Thyroid gland (tissue), 4 donors: ENCODE results near the gene VPS8.

Source experiments
- POLR2A ChIP-seq, 2 donors: fragments of 450-650 bp; IDR thresholded peaks; one replicate each; pipeline ENCODE4 v1.6.1; 2017; ENCODE audit warnings: antibody characterized with exemption in 2 of 2, mild to moderate bottlenecking in 2 of 2, moderate library complexity in 1 of 2
- TF ChIP-seq, protein P1 (sequence below), 6 experiments: fragments of 200-600 bp in 3 of 6; fragments of 450-650 bp in 3 of 6; sonication (generic) in 3 of 6; IDR thresholded peaks; one replicate each; pipeline ENCODE4 v1.5.1; 2016 to 2019; ENCODE audit warnings: antibody characterized with exemption in 6 of 6, mild to moderate bottlenecking in 2 of 6, inconsistent platforms in 1 of 6, moderate library complexity in 1 of 6

DNA sequence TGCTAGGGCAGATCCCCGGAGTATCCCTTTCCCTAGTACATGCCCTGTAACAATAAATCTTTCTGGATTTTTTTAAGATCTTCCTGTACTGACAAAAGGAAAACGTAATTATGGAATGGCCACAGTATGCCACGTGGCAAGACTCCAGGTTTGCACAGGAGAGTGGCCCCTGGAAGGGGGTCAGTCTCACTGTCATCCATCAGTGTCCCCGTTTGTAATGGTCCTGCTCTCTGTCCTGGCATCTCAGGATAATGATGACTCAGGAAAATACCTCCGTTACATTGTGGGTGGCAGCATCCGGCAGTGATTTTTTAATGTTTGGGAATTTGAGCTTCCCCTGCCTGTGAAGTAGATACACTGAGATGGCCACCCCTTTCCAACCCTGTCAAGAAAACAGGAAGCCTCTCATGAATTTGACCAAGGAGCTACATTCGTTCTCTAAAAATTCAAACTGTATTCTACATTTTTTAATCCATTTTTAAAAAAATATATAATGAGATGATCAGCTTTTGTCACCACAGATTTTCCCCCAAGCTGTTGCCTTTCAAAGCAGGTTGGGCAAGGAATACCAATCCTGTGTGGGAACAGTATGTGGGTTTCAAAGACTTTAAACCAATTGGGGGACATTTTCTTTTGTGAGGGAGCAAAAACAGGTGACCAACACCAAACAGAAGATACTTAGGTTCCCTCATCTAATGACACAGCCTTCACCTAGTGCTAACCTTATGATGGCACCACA is 230.5 kb downstream of the VPS8 start:
- TF ChIP-seq, protein P1, sequence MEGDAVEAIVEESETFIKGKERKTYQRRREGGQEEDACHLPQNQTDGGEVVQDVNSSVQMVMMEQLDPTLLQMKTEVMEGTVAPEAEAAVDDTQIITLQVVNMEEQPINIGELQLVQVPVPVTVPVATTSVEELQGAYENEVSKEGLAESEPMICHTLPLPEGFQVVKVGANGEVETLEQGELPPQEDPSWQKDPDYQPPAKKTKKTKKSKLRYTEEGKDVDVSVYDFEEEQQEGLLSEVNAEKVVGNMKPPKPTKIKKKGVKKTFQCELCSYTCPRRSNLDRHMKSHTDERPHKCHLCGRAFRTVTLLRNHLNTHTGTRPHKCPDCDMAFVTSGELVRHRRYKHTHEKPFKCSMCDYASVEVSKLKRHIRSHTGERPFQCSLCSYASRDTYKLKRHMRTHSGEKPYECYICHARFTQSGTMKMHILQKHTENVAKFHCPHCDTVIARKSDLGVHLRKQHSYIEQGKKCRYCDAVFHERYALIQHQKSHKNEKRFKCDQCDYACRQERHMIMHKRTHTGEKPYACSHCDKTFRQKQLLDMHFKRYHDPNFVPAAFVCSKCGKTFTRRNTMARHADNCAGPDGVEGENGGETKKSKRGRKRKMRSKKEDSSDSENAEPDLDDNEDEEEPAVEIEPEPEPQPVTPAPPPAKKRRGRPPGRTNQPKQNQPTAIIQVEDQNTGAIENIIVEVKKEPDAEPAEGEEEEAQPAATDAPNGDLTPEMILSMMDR (IDR thresholded peaks at IDR 0.05) = no peak
- TF ChIP-seq POLR2A (IDR thresholded peaks at IDR 0.05) = no peak
